C4-2B (cell line): ENCODE measurements around the gene FSTL4.

Source experiments
- ZFX ChIP-seq: fragments of 450-650 bp; IDR thresholded peaks from 2 replicates; pipeline ENCODE4 v1.6.1; 2017
- TF ChIP-seq, protein P1 (sequence below): fragments of 450-650 bp; conservative IDR thresholded peaks from 2 replicates; pipeline ENCODE4 v1.5.1; 2017; ENCODE audit warnings: mild to moderate bottlenecking

DNA sequence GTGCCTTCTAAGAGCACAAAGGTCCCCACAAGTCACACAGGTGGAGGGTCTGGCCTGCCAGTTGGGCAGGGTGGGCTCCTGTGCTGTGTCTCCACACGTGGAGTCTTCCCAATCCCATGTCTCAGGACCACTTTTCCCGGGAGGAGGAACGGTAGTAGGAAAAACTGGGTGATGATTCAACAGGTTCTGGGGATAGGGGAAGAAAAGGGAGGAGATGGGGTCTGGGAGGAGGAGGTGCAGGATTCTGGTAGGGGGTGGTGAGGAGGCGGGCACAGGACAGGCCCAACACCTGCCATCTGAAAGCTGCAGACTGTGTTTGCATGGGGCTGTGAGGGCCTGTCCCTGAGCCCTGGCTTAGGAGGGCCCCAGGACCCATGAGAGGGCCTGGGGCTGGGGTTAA, 345.4 kb downstream of the FSTL4 start:
- TF ChIP-seq, protein P1, sequence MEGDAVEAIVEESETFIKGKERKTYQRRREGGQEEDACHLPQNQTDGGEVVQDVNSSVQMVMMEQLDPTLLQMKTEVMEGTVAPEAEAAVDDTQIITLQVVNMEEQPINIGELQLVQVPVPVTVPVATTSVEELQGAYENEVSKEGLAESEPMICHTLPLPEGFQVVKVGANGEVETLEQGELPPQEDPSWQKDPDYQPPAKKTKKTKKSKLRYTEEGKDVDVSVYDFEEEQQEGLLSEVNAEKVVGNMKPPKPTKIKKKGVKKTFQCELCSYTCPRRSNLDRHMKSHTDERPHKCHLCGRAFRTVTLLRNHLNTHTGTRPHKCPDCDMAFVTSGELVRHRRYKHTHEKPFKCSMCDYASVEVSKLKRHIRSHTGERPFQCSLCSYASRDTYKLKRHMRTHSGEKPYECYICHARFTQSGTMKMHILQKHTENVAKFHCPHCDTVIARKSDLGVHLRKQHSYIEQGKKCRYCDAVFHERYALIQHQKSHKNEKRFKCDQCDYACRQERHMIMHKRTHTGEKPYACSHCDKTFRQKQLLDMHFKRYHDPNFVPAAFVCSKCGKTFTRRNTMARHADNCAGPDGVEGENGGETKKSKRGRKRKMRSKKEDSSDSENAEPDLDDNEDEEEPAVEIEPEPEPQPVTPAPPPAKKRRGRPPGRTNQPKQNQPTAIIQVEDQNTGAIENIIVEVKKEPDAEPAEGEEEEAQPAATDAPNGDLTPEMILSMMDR = no peak
- no peak for TF ChIP-seq ZFX
